Suprapubic skin (tissue), 4 donors: Measurements from ENCODE around the gene FAU.

Source experiments
- EP300 ChIP-seq: sonication (generic); formaldehyde crosslinking; IDR thresholded peaks from one replicate; pipeline ENCODE4 v1.6.1; 2017; ENCODE audit warnings: antibody characterized with exemption
- POLR2A ChIP-seq, 2 donors: fragments of 450-650 bp; IDR thresholded peaks; one replicate each; pipeline ENCODE4 v1.6.1; 2017; ENCODE audit warnings: antibody characterized with exemption in 2 of 2, mild to moderate bottlenecking in 2 of 2, moderate library complexity in 2 of 2
- POLR2AphosphoS5 ChIP-seq, 3 donors: sonication (generic); formaldehyde crosslinking; IDR thresholded peaks; one replicate each; pipeline ENCODE4 v1.6.1; 2017; ENCODE audit warnings: antibody characterized with exemption in 3 of 3
- TF ChIP-seq, protein P1 (sequence below), 2 donors: fragments of 200-600 bp in 1 of 2; fragments of 450-650 bp in 1 of 2; sonication (generic) in 1 of 2; IDR thresholded peaks; one replicate each; pipeline ENCODE4 v1.5.1; 2016 to 2019; ENCODE audit warnings: antibody characterized with exemption in 2 of 2, mild to moderate bottlenecking in 1 of 2, moderate library complexity in 1 of 2

DNA sequence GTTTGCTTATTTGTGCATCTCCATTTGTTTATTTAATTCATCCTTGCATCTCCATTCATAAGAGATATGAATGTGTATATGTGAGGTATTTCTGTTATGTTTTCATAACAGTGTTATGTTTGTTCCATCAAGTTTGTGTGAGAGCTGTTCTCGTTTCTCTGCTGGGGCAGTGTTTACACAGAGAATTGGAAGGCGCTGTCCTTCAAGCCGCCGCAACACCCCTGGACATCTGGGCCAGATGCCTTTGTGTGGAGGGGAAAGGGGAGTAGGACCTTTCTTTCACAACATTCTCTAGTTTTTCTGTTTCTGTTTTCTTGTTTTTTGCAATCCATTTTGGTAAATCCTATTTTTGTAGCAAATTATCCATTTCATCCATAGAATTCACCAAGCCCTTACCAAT lies 17.3 kb downstream of the FAU start:
- TF ChIP-seq, protein P1, sequence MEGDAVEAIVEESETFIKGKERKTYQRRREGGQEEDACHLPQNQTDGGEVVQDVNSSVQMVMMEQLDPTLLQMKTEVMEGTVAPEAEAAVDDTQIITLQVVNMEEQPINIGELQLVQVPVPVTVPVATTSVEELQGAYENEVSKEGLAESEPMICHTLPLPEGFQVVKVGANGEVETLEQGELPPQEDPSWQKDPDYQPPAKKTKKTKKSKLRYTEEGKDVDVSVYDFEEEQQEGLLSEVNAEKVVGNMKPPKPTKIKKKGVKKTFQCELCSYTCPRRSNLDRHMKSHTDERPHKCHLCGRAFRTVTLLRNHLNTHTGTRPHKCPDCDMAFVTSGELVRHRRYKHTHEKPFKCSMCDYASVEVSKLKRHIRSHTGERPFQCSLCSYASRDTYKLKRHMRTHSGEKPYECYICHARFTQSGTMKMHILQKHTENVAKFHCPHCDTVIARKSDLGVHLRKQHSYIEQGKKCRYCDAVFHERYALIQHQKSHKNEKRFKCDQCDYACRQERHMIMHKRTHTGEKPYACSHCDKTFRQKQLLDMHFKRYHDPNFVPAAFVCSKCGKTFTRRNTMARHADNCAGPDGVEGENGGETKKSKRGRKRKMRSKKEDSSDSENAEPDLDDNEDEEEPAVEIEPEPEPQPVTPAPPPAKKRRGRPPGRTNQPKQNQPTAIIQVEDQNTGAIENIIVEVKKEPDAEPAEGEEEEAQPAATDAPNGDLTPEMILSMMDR (IDR thresholded peaks at IDR 0.05): no peak
- TF ChIP-seq POLR2A (IDR thresholded peaks at IDR 0.05): no peak
- TF ChIP-seq POLR2AphosphoS5 (IDR thresholded peaks at IDR 0.05): no peak
- no peak for TF ChIP-seq EP300
